Measurements from ENCODE around the gene OVOL1. TPM values are rescaled to one million over a fixed set of nuclear protein-coding genes. Genes with fewer than 3 reads are reported as not detected.

Gene OVOL1
- total and polyA plus RNA-seq, 2 of the 8 experiments (the other 6 are each of a cell fraction or from before 2014, with no cell fraction given), result 2.6 to 3.4 TPM

DNA sequence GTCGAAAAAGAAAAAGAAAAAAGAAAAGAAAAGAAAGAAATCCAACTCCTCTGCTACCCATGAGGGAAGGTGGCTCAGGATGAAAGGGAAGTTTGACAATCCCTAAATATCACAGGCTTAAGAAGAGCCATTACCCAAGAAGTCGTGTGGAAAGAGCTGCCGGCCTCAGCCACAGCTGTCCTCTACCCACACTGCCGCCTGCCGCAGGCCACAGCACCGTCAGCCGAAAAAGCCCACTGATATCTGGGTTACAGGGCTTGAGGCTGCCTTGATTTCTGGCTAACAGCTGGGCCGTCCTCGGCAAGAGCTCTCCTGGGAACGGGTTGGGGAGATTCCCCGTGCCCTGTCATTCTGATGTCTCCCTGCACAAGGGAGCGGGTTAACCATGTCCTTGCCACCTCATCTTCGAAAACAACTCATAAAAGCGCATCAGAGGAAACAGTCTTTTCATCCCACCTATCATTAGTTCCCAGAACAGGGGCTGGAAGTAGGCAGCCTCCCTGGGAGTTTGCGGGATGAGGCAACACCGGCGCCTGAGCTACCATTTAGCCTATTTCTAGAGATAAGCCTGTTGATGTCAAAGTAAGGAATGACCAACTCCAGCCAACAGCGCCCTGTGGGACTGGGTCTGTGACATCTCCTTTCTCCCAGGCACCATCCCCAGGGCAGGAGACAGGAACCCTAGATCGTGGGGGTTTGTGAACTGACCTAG, 25.1 kb downstream of the OVOL1 start:
- FAIRE-seq (no peak), DNase-seq (ENCODE audit: low read depth in 1 of 2, low spot score in 2 of 2) (no peak)
- no peak overlapping the region for H3K4ac ChIP-seq (replicated peaks; ENCODE audit: insufficient read length, low read depth, low read length)
- H2BK20ac ChIP-seq (ENCODE audit: low read length), result no peak overlapping the region
- H3K23ac ChIP-seq (ENCODE audit: insufficient read length), result no peak overlapping the region
- no peak overlapping the region for H3K18ac ChIP-seq (ENCODE audit: extremely low read depth, low read length)
- no peak overlapping the region for H3K14ac ChIP-seq (ENCODE audit: insufficient read length)
- H3K27me3 ChIP-seq (replicated peaks in 1 of 4; ENCODE audit: control insufficient read depth in 3 of 4, extremely low read depth in 1 of 4, insufficient read depth in 3 of 4, low read length in 3 of 4), result peaks cover 0 to 4% (median 3%) of the 10 kb centered on the region in 4 experiments; a peak in 4 of 7 replicates
- no peak overlapping the region for H2AK5ac ChIP-seq (ENCODE audit: low read depth, low read length)
- H3K9ac ChIP-seq (replicated peaks in 1 of 4; ENCODE audit: extremely low read depth in 1 of 4, low read depth in 3 of 4, low read length in 3 of 4), result no peak overlapping the region
- H3K4me2 ChIP-seq (ENCODE audit: insufficient read depth in 1 of 2, low read depth in 2 of 2, low read length in 2 of 2), result no peak overlapping the region
- H3K56ac ChIP-seq (replicated peaks; ENCODE audit: insufficient read length, low read depth, low read length), result no peak overlapping the region
- H3K79me2 ChIP-seq (ENCODE audit: control insufficient read depth in 1 of 2, insufficient read depth in 2 of 2, low read length in 2 of 2), result no peaks in the 10 kb centered on the region
- H3K9me3 ChIP-seq (ENCODE audit: insufficient read depth in 2 of 2, low read depth in 1 of 2, low read length in 1 of 2), result no peaks in the 10 kb centered on the region
- no peaks in the 10 kb centered on the region for H3K4me1 ChIP-seq (replicated peaks in 1 of 4; ENCODE audit: control insufficient read depth in 3 of 4, insufficient read depth in 4 of 4, low read length in 3 of 4)
- no peak overlapping the region for H3K4me3 ChIP-seq (ENCODE audit: extremely low read depth in 1 of 4, insufficient read depth in 2 of 4, low read depth in 3 of 4, low read length in 4 of 4)
- no peak overlapping the region for H4K8ac ChIP-seq (ENCODE audit: extremely low read depth, insufficient read depth, low read length)
- no peak overlapping the region for H2BK15ac ChIP-seq (ENCODE audit: low read length)
- WGBS, 2 experiments (ENCODE audit: extremely low coverage in 1 of 2, insufficient coverage in 1 of 2, insufficient read length in 1 of 2, insufficient replicate concordance in 2 of 2, low coverage in 1 of 2, low lambda C conversion rate in 2 of 2, missing lambda C conversion rate in 1 of 2), result 82% methylated on average over 19 of the region's 19 CpGs; no CpG with 5 or more reads in 1 of the 2 experiments
- H2BK12ac ChIP-seq (ENCODE audit: low read depth, low read length), result no peak overlapping the region
- no peak overlapping the region for H2BK5ac ChIP-seq (ENCODE audit: low read depth, low read length)
- no peak overlapping the region for H3K27ac ChIP-seq (ENCODE audit: low read depth, low read length)
- no peak overlapping the region for H4K91ac ChIP-seq (replicated peaks; ENCODE audit: insufficient read length, low read length)
- H3K23me2 ChIP-seq (ENCODE audit: low read depth, low read length), result no peaks in the 10 kb centered on the region
- no peaks in the 10 kb centered on the region for H3K36me3 ChIP-seq (ENCODE audit: control insufficient read depth in 2 of 4, insufficient read depth in 4 of 4, low read length in 3 of 4)
- H3K79me1 ChIP-seq (ENCODE audit: low read depth, low read length), result peaks cover 2% of the 10 kb centered on the region; the same call in 1 of the 2 replicates
- no peak overlapping the region for H2BK120ac ChIP-seq (replicated peaks; ENCODE audit: low read depth, low read length)
- H2AFZ ChIP-seq (ENCODE audit: low read length), result no peak overlapping the region
- peaks cover 0 to 5% of the 10 kb centered on the region in 2 experiments for H4K20me1 ChIP-seq (replicated peaks in 1 of 2; ENCODE audit: control insufficient read depth in 1 of 2, insufficient read depth in 2 of 2, low read length in 2 of 2)
- no peak overlapping the region for H4K5ac ChIP-seq (ENCODE audit: insufficient read length, low read depth, low read length)
- ChIA-PET POLR2A (ENCODE audit: partially characterized antibody) (interaction anchor here (1.2 to 1.4 kb wide), 3 partner anchors 9 to 99 kb away, joined by 3 to 4 read pairs (median 4); partner anchors contain the start of gene KAT5), CTCF (ENCODE audit: partially characterized antibody) (interaction anchor here (0.7 to 19.6 kb wide), 14 partner anchors 9 to 106 kb away, joined by 3 to 347 read pairs (median 4); partner anchors contain the start of genes AP5B1, FIBP and KAT5)
- TF ChIP-seq FOSL1 (IDR thresholded peaks at IDR 0.05; ENCODE audit: insufficient read depth, low read depth, low read length) (no peak), JUND (IDR thresholded peaks at IDR 0.05; ENCODE audit: low read length) (no peak), SP1 (IDR thresholded peaks at IDR 0.05; ENCODE audit: low read depth, low read length) (no peak), TAF7 (optimal IDR thresholded peaks at IDR 0.05; ENCODE audit: borderline replicate concordance, low read depth, low read length) (no peak), RXRA (IDR thresholded peaks at IDR 0.05; ENCODE audit: insufficient read depth, low read depth, low read length) (no peak), BRCA1 (IDR thresholded peaks at IDR 0.05; ENCODE audit: low read depth, low read length) (no peak), SAP30 (IDR thresholded peaks at IDR 0.05; ENCODE audit: insufficient read depth, insufficient replicate concordance, low read length) (no peak), MAFK (IDR thresholded peaks at IDR 0.05; ENCODE audit: low read depth, low read length) (no peak), POU5F1 (IDR thresholded peaks at IDR 0.05; ENCODE audit: low read depth, low read length) (no peak)
- TF ChIP-seq, protein P1, sequence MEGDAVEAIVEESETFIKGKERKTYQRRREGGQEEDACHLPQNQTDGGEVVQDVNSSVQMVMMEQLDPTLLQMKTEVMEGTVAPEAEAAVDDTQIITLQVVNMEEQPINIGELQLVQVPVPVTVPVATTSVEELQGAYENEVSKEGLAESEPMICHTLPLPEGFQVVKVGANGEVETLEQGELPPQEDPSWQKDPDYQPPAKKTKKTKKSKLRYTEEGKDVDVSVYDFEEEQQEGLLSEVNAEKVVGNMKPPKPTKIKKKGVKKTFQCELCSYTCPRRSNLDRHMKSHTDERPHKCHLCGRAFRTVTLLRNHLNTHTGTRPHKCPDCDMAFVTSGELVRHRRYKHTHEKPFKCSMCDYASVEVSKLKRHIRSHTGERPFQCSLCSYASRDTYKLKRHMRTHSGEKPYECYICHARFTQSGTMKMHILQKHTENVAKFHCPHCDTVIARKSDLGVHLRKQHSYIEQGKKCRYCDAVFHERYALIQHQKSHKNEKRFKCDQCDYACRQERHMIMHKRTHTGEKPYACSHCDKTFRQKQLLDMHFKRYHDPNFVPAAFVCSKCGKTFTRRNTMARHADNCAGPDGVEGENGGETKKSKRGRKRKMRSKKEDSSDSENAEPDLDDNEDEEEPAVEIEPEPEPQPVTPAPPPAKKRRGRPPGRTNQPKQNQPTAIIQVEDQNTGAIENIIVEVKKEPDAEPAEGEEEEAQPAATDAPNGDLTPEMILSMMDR (IDR thresholded peaks at IDR 0.05; ENCODE audit: control extremely low read depth in 1 of 3, insufficient read depth in 1 of 3, low read depth in 1 of 3, low read length in 3 of 3), result no peak
